ENCODE data around the gene FBL. TPM values are rescaled to one million over a fixed set of nuclear protein-coding genes. Genes with fewer than 3 reads are reported as not detected.

Gene FBL
- total RNA-seq, 4 donors from 2014 or later = 40.4 to 79.4 (median 67.0) TPM

DNA sequence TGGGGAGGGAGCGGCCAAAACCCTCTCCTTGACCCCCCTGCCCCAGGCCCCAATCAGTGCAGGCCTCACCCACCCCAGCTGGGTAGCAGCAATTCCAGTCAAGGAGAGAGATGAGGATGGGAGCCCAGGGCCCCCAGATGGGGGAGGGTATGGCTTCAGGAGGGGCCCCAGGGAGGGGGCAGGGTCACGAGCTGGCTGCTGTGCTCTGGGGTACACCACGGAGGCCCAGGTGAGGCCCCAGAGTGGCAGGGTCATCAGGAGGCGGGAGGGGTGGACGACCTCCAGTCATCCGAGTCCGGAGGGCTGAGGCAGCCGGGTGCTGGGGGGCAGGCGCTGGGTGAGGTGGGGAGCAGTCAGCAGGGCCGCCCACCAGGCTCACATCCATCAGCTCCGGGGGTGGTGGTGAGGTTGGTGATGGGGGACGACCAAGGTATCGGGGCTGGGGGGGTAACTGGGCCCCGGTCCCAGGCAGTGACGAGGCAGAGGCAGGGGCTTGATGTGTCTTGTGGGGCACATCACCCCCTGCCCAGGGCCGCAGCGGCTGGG is 20.6 kb downstream of the FBL start:
- H3K4me1 ChIP-seq = peaks cover 35 to 59% of the 10 kb centered on the region in 2 donors
- ATAC-seq = no peak
- intact Hi-C loops (cut with DNase I; ENCODE audit: low total_unique reads) = loop anchor here (10.0 kb wide), 1 partner anchor 439 kb away; no protein-coding TSS in a partner anchor
- H3K27me3 ChIP-seq = no peaks in the 10 kb centered on the region
- peaks cover 0 to 52% of the 10 kb centered on the region in 2 donors for H3K36me3 ChIP-seq
- DNase-seq = no peak
- in situ Hi-C loops (cut with MboI; ENCODE audit: low sequenced_read_pairs in 4 of 4) = loop anchor here in 2 of 4 donors (25.0 kb wide), 2 partner anchors 288 to 388 kb away; partner anchors contain the start of genes RPS16 (in 2 of the 2), SUPT5H (in 2 of the 2), EID2 (in 1 of the 2) and EID2B (in 1 of the 2)
- no peak for TF ChIP-seq POLR2A (IDR thresholded peaks at IDR 0.05)
- TF ChIP-seq, protein P1, sequence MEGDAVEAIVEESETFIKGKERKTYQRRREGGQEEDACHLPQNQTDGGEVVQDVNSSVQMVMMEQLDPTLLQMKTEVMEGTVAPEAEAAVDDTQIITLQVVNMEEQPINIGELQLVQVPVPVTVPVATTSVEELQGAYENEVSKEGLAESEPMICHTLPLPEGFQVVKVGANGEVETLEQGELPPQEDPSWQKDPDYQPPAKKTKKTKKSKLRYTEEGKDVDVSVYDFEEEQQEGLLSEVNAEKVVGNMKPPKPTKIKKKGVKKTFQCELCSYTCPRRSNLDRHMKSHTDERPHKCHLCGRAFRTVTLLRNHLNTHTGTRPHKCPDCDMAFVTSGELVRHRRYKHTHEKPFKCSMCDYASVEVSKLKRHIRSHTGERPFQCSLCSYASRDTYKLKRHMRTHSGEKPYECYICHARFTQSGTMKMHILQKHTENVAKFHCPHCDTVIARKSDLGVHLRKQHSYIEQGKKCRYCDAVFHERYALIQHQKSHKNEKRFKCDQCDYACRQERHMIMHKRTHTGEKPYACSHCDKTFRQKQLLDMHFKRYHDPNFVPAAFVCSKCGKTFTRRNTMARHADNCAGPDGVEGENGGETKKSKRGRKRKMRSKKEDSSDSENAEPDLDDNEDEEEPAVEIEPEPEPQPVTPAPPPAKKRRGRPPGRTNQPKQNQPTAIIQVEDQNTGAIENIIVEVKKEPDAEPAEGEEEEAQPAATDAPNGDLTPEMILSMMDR (IDR thresholded peaks at IDR 0.05 in 4 of 5, conservative IDR thresholded peaks at IDR 0.05 in 1 of 5) = no peak
- H3K9me3 ChIP-seq = no peaks in the 10 kb centered on the region
- peak overlapping the region; percentile 84 to 99 (median 92) for H3K27ac ChIP-seq
- no peak overlapping the region for H3K4me3 ChIP-seq

GRCh38 chr19:39825093-39825463 is 21.1 kb downstream of the FBL start:
- ATAC-seq (no peak), DNase-seq (no peak)
- no peaks in the 10 kb centered on the region for H3K9me3 ChIP-seq
- intact Hi-C loops (cut with DNase I; ENCODE audit: low total_unique reads) (loop anchor here (10.0 kb wide), 1 partner anchor 440 kb away; no protein-coding TSS in a partner anchor), in situ Hi-C loops (cut with MboI; ENCODE audit: low sequenced_read_pairs in 4 of 4) (loop anchor here in 2 of 4 donors (25.0 kb wide), 2 partner anchors 288 to 388 kb away; partner anchors contain the start of genes RPS16 (in 2 of the 2), SUPT5H (in 2 of the 2), EID2 (in 1 of the 2) and EID2B (in 1 of the 2))
- TF ChIP-seq, protein P1 (IDR thresholded peaks at IDR 0.05 in 4 of 5, conservative IDR thresholded peaks at IDR 0.05 in 1 of 5) = no peak
- TF ChIP-seq POLR2A (IDR thresholded peaks at IDR 0.05) = no peak
- peaks cover 41 to 62% of the 10 kb centered on the region in 2 donors for H3K4me1 ChIP-seq
- peaks cover 0 to 47% of the 10 kb centered on the region in 2 donors for H3K36me3 ChIP-seq
- H3K4me3 ChIP-seq = peak overlapping the region in 2 of 4 donors; percentile 1 to 93
- peak overlapping the region; percentile 84 to 99 (median 92) for H3K27ac ChIP-seq
- no peaks in the 10 kb centered on the region for H3K27me3 ChIP-seq

DNA sequence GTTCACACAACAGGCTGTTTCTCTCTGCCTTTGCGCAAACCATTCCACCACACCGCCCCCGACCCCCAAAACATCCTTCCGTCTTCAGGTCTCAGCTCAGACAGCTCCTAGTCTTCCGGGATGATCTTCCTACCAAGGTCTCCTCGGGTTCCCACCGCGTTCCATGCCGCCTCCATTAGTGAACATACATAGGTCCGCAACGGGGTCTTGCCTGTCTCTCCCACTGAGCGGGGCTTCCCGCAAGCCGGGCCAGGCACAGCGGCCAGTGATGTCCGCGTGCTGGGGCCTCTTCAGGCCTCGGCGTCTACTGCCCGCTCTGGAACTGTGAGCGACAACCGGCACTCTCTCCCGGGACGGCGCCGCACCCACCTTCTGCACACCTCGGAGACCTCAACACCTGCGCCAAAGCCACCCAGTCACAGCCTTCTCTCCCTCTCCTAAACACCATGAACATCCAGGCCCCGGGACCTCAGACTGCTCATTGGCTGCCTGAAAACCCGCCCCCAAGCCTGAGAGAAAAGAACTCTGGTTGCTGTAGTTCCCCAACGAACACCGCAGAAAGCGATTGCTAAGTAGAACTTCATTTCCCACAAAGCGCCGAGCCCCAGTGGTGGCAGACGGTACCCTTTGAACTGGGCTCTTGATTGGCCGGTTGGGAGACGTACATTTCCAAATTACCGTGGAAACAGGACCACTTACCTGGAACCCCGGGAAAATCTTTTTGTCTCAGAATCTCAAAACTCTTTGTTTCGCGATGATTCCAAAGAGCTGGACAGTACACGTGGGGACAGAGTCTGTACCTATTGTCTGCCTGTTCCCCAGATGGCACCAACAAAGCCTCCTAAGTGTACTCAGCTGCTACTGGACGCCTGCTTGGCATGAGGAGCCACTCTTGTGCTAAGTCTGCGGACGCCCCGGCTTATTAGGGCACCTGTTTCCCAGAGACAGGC is 21.8 kb downstream of the FBL start:
- peak overlapping the region; percentile 65 to 93 (median 84) for H3K4me3 ChIP-seq
- H3K9me3 ChIP-seq = no peaks in the 10 kb centered on the region
- intact Hi-C loops (cut with DNase I; ENCODE audit: low total_unique reads) = loop anchor here (10.0 kb wide), 1 partner anchor 440 kb away; no protein-coding TSS in a partner anchor
- H3K36me3 ChIP-seq = peaks cover 0 to 40% of the 10 kb centered on the region in 2 donors
- in situ Hi-C loops (cut with MboI; ENCODE audit: low sequenced_read_pairs in 4 of 4) = loop anchor here in 2 of 4 donors (25.0 kb wide), 3 partner anchors 287 to 1162 kb away; partner anchors contain the start of genes RPS16 (in 2 of the 2), SUPT5H (in 2 of the 2), EID2 (in 1 of the 2) and EID2B (in 1 of the 2)
- TF ChIP-seq POLR2A (IDR thresholded peaks at IDR 0.05) = peak; percentile 80 to 92
- TF ChIP-seq, protein P1 (IDR thresholded peaks at IDR 0.05 in 4 of 5, conservative IDR thresholded peaks at IDR 0.05 in 1 of 5) = peak in 2 of 5 experiments; percentile 28 to 32
- H3K4me1 ChIP-seq = peaks cover 47 to 69% of the 10 kb centered on the region in 2 donors
- peak; percentile 93 to 98 for ATAC-seq
- peak; percentile 94 to 95 for DNase-seq
- no peaks in the 10 kb centered on the region for H3K27me3 ChIP-seq
- peak overlapping the region; percentile 84 to 99 (median 92) for H3K27ac ChIP-seq

- H3K9me3 ChIP-seq = no peaks in the 10 kb centered on the region
- TF ChIP-seq POLR2A (IDR thresholded peaks at IDR 0.05) = no peak
- TF ChIP-seq, protein P1 (IDR thresholded peaks at IDR 0.05 in 4 of 5, conservative IDR thresholded peaks at IDR 0.05 in 1 of 5) = no peak
- DNase-seq (no peak), ATAC-seq (peak in 1 of 2 donors; percentile 26)
- H3K27me3 ChIP-seq = no peaks in the 10 kb centered on the region
- in situ Hi-C loops (cut with MboI; ENCODE audit: low sequenced_read_pairs in 4 of 4) (loop anchor here in 1 of 4 donors (25.0 kb wide), 1 partner anchor 1161 kb away; no protein-coding TSS in a partner anchor), intact Hi-C loops (cut with DNase I; ENCODE audit: low total_unique reads) (loop anchor here (10.0 kb wide), 1 partner anchor 441 kb away; no protein-coding TSS in a partner anchor)
- peak overlapping the region; percentile 65 to 93 (median 84) for H3K4me3 ChIP-seq
- H3K4me1 ChIP-seq = peaks cover 53 to 73% of the 10 kb centered on the region in 2 donors
- H3K36me3 ChIP-seq = peaks cover 0 to 33% of the 10 kb centered on the region in 2 donors
- H3K27ac ChIP-seq = peak overlapping the region; percentile 84 to 99 (median 92)
Measured at GRCh38 chr19:39823686-39824085, 22.5 kb downstream of the FBL start.
